8988T (cell line): ENCODE data around the gene POM121L2.
"Not testable (repeated sequence)": the region's sequence is repeated elsewhere in the genome, so short reads cannot be mapped to it uniquely, and the experiment has no call there.

Experiments
- DNase-seq: peaks from one replicate; pipeline ENCODE4 v3.0.0; 2011

POM121L2 gene

DNA sequence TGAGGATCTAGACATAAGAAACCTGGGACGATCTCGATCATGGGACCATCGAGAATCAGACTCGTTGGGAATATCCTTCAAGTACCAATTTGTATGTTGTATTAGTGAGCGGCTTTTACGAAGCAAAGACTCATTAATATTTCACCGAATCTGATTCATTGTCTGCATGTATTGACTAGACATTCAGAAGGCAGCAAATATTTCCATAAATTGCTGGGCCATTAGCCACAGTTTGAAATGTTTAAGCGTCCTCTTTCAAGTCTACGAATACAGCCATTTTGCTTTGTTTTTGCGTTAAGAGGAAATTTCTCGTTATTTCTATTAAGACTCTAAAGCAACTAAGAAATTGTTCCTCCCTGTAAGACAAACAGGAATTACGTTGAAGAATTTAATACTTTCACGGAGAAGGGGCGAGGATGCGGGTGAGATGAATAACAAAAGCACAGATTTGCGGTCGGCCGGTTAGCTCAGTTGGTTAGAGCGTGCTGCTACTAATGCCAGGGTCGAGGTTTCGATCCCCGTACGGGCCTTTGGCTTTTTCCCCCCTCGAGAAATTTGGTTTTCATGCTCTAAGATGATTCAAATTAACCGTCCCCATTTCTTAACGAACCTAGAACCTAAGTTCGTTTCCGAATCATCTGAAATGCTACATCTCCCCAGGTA, 18.5 kb downstream of the POM121L2 start:
- DNase-seq, result no peak

- no peak for DNase-seq
Observed at GRCh38 chr6:27290850-27291208, 21.2 kb downstream of the POM121L2 start.

DNA sequence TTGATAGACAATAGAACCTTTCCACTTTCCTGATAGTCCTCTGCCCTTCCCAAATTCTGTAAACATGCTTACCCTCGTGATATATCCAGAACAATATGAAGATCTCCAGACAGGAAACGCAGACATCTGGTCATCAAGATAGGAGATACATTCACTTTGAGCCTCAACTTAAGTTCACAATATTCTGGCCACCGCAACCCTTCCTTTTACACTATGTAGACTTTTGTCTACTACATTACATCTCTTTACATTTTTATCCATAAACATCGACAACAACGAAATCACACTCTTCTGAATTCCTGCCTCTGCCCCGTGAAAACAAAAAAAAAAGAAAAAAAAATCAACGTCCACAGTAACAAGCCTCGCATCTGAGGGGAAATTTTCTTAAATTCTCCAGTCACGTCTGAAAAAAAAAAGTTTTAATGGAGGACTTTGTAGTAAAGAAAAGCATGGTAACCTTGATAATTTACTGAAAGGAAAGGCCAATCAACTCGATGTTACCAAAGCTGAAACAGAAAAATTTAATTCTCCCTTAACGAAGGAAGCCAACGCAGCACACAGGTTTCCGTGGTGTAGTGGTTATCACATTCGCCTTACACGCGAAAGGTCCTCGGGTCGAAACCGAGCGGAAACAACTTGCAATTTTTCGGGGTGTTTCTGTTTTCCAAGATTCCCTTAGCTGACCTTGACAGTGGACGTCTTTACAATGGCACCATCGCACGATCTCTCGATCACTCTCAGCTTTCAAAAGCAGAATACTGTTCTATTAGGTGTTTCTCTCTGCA, 21.8 kb downstream of the POM121L2 start:
- no peak for DNase-seq

DNA sequence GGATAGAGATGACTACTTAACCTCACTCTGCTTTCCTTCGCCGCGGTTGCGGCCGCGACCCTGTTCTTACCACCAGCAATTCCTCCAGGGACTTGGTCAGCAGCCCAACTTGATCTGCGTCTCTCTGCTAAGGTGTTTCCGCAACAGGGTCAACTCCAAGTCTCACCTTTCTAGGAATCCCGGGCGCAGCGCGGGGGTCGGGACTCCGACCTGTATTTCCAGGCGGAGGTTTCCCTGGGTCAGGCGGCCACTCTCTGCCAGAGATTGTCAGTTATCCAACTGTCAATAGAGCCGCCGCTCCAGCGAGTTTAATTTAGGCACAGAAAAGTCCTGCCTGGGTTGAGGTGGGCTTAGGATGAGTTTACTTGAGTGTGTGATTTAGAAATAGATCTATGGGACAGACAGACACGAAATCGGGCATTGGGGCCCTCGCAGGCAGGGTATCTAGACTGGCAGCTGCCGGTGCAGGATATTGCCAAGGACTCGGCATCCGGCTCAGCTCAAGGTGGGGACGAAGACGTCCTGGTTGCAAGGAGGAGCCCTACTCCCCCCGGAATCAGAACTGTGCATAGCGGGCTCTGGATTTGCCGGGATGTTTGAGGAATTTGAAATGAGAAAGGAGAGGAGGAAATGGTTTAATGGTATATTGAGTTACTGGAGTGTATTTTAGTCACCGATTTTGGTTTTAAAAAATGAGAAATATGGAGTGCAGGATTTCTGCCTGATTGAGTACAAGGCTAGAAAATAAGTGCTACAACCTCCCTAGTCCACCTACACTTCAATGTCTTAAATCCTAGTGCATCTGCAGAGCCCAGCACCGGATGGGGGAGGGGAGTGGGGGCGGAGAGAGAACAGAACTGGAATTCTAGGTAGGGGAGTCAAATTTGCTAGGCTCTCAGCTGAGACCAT, 23.7 kb downstream of the POM121L2 start:
- no peak for DNase-seq

DNA sequence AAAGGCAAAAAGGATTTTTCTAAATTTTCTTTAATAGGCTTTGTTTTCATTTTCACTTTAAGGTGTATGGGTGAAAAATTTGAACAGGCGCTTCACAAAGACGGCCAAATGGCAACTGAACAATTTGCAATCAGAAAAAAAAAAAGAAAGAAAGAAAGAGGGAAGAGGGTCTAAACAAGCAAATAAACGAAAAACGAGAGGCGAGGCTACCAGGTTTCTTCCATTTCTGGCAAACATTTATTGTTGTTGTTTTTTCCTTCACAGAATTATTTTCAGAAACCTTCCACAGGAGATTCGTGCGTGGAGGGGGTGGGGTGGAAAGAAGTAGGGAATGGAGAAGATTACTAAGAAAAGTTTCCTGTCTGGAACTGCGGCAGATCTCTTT, 24.3 kb downstream of the POM121L2 start:
- no peak for DNase-seq

DNA sequence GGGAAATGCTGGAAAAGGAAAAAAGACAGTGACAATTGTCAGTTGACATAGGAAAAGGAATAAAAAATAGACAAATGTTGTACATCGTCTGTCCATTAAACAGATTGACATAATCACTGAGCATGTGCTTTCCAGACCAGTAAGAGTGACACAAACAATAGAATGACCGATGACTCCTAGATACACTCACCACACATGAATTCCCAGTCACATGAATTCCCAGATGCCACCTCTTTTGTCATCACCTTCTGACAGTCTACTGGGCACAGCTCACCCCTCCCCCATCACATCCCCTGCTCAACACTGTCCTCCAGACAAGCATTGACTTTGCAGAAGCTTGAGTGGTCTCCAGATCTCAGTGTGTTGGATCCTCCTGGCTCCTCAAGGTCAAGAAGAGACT, 25.9 kb downstream of the POM121L2 start:
- no peak for DNase-seq

- no peak for DNase-seq
Observed at GRCh38 chr6:27283279-27283678, 28.8 kb downstream of the POM121L2 start.

- DNase-seq, result no peak
Observed at GRCh38 chr6:27281569-27281968, 30.5 kb downstream of the POM121L2 start.

GRCh38 chr6:27281105-27281539, 31.0 kb downstream of the POM121L2 start:
- DNase-seq, result no peak

DNA sequence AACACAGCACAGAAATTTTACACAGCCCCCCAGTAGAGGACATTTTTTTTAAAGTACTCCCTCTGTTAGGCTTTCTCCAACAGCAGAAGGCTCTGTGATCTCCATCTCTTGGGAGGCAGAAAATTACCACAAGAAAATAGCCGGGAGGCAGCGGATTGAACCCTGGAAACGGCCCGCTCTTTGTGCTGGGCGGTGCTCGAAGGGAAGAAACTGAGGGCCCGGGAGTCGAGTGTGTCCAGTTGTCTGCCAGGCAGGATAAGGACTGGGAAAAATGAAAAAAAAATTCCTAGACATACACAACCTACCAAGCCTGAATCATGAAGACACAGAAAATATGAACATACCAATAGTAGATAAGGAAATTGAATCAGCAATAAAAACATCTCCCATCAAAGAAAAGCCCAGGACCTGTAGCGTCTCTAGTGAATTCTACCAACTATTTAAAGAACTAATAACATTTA, 31.5 kb downstream of the POM121L2 start:
- no peak for DNase-seq

GRCh38 chr6:27280064-27280539, 32.0 kb downstream of the POM121L2 start:
- no peak for DNase-seq

DNA sequence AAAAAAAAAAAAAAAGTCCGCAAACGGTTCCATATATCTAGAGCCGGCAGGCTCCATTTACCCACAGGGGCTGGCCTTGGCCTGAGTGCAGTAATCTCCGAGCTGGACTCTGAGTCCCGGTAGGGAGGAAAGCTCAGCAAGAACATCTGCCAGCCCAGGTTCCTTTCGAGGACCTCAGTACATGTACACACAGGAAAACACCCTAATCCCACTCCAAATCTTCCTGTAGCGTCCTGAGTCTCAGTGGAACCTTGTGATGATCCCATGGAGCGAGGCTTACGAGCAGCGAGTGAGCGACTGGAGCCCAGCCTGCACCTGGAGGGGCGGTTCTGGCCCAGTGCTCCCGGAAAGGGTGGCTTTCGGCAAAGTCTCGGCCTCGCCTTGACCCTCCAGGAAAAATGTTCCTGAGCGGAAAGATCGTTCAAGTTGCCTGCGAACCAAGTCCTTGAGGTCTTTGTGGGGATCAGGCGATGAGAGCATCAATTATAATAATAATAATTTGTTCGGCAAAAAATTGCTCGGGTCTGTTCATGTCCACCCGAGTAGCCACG, 32.5 kb downstream of the POM121L2 start:
- no peak for DNase-seq

- no peak for DNase-seq
Observed at GRCh38 chr6:27275025-27275956, 36.8 kb downstream of the POM121L2 start.

GRCh38 chr6:27273783-27274182, 38.3 kb downstream of the POM121L2 start:
- no peak for DNase-seq

- DNase-seq, result no peak
Observed at GRCh38 chr6:27268803-27269202, 43.3 kb downstream of the POM121L2 start.

GRCh38 chr6:27267857-27268434, 44.1 kb downstream of the POM121L2 start:
- no peak for DNase-seq

- not testable (repeated sequence) for DNase-seq
Observed at GRCh38 chr6:27267003-27267402, 45.1 kb downstream of the POM121L2 start.

DNA sequence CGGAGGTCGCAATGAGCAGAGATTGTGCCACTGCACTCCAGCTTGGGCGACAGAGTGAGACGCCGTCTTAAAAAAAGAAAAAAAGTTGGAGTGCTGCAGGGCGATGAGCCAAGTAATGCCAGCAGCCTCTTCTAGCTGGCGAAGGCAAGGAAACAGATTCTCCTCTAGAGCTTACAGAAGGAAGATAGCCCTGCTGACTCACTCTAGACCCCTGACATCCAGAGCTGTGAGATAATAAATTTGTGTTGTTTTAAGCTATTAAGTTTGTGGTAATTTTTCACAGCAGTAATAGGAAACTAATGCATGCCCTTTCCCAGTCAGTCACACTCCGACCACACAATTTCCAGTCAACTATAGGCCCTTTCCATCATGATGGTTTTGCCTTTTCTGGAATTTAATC, 48.2 kb downstream of the POM121L2 start:
- no peak for DNase-seq

GRCh38 chr6:27260836-27261375, 51.2 kb downstream of the POM121L2 start:
- DNase-seq, result no peak

DNA sequence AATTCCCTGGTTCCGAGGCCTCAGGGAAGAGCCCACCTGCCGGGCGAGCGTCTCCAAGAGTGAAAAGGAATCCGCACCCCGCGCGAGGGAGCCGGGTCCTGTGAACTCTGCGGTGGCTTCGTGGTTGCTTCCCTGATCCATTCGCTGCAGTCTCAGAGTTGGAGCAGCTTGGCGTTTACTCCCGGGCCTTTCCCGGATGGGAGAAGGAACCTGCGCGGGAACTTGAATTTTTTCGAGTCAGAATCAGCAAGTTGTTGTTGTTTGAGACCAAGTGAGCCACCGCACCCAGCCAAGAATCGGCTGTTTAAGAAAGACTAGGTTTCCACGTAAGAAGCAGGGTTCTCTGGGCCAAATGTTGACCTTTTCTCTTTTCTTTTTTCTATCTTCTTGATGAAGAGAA, 51.7 kb downstream of the POM121L2 start:
- no peak for DNase-seq
